ENCODE results near the gene FMO4.
A peak's percentile ranks its signal among the peaks of the same experiment; 100 is the strongest.
"Not testable (repeated sequence)": the region's sequence is repeated elsewhere in the genome, so short reads cannot be mapped to it uniquely, and the experiment has no call there.

Gene FMO4

DNA sequence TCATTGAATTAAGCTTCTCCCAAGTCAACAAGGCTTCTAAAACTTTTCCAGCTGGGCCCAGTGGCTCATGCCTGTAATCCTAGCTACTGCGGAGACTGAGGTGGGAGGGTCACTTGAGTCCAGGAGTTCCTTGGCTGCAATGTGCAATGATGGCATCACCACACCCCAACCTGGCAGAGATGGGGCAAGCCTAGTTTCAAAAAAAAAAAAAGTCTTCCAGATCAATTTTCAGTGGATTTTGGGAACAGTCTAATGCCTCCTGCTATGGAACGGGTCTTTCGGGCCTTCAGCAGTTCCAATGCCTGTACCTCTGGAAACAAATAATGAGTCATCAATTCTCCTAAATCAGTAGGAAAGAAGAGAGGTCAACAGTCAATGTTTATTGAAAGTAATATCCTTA is 38.0 kb downstream of the FMO4 start:
- Histone ChIP-seq H3K36me3 (ENCODE audit: control insufficient read depth in 1 of 2, insufficient read depth in 2 of 2, low read length in 2 of 2) (no peaks in the 10 kb centered on the region), H3K9ac (ENCODE audit: low read depth in 1 of 2, low read length in 2 of 2) (no peak overlapping the region), H3K27me3 (ENCODE audit: control insufficient read depth in 1 of 2, insufficient read depth in 2 of 2, low read length in 2 of 2) (no peaks in the 10 kb centered on the region), H3K9me3 (ENCODE audit: control insufficient read depth in 1 of 2, low read length in 2 of 2) (no peaks in the 10 kb centered on the region), H3K4me1 (ENCODE audit: control insufficient read depth in 1 of 2, insufficient read depth in 2 of 2, low read length in 2 of 2) (no peaks in the 10 kb centered on the region), H3K4me3 (ENCODE audit: low read depth in 1 of 2, low read length in 2 of 2) (no peak overlapping the region), H3K27ac (ENCODE audit: low read depth, low read length) (no peak overlapping the region)

DNA sequence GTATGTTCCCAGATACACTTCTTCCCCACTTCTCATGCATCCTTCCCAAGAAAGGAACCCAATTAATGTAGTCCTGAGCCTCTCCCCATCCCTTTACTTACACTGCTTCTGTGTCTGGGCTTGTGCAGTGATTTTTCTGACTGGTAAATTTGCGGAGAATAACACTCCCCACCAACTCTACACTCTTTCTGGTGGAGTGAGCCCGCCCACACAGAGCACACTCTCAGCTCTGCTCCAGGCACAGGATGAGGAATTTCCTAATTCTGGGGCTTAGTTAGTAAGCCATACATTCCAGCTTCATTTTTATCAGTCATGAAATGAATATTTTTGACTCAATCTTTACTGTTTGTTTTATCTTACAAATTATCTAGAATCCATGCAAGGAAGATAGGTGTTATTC is 38.6 kb downstream of the FMO4 start:
- Histone ChIP-seq H3K4me1 (ENCODE audit: control insufficient read depth in 1 of 2, insufficient read depth in 2 of 2, low read length in 2 of 2) (no peaks in the 10 kb centered on the region), H3K4me3 (ENCODE audit: low read depth in 1 of 2, low read length in 2 of 2) (no peak overlapping the region), H3K27ac (ENCODE audit: low read depth, low read length) (no peak overlapping the region), H3K36me3 (ENCODE audit: control insufficient read depth in 1 of 2, insufficient read depth in 2 of 2, low read length in 2 of 2) (no peaks in the 10 kb centered on the region), H3K9ac (ENCODE audit: low read depth in 1 of 2, low read length in 2 of 2) (no peak overlapping the region), H3K27me3 (ENCODE audit: control insufficient read depth in 1 of 2, insufficient read depth in 2 of 2, low read length in 2 of 2) (no peaks in the 10 kb centered on the region), H3K9me3 (ENCODE audit: control insufficient read depth in 1 of 2, low read length in 2 of 2) (no peaks in the 10 kb centered on the region)

DNA sequence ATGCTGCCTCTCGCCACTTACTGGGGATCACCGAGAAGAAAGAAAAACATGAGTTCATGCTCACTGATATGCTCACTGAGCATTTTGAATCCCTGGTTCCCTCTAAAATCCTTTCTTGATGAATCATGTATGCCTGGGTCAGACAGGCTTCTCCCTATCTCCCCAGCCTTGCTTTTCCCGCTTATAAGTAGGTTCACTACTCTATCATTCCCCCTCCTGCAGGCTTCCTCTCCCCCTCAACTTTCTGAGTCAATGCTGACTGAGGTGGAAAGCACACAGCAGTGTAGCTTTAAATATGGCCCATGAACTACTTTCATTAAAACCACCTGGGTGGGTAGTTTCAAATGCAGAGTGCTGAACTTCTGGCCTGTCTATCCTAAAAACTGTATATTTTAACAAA is 41.7 kb downstream of the FMO4 start:
- Histone ChIP-seq H3K36me3 (ENCODE audit: control insufficient read depth in 1 of 2, insufficient read depth in 2 of 2, low read length in 2 of 2) (no peaks in the 10 kb centered on the region), H3K27me3 (ENCODE audit: control insufficient read depth in 1 of 2, insufficient read depth in 2 of 2, low read length in 2 of 2) (no peaks in the 10 kb centered on the region), H3K9me3 (ENCODE audit: control insufficient read depth in 1 of 2, low read length in 2 of 2) (no peaks in the 10 kb centered on the region), H3K4me3 (ENCODE audit: low read depth in 1 of 2, low read length in 2 of 2) (no peak overlapping the region), H3K4me1 (ENCODE audit: control insufficient read depth in 1 of 2, insufficient read depth in 2 of 2, low read length in 2 of 2) (peaks cover 0 to 11% of the 10 kb centered on the region in 2 donors), H3K27ac (ENCODE audit: low read depth, low read length) (no peak overlapping the region), H3K9ac (ENCODE audit: low read depth in 1 of 2, low read length in 2 of 2) (no peak overlapping the region)

DNA sequence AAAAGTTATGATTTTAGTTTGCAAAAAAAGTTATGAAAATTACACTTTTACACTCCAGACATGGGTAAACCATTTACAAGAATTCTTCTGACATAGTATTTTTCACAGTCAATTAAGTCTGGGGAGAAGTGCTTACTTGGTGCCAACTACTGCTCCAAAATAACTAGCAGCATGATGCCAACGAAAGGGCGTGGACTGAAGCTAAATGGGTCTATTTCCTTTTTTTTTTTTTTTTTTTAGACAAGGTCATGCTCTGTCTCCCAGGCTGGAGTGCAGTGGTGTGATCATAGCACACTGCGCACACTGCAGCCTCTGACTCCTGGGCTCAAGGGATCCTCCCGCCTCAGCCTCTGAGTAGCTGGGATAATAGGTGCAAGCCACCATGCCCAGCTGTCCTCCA is 43.2 kb downstream of the FMO4 start:
- H3K4me1 ChIP-seq (ENCODE audit: control insufficient read depth in 1 of 2, insufficient read depth in 2 of 2, low read length in 2 of 2), result peaks cover 0 to 11% of the 10 kb centered on the region in 2 donors
- no peak overlapping the region for H3K9ac ChIP-seq (ENCODE audit: low read depth in 1 of 2, low read length in 2 of 2)
- no peak overlapping the region for H3K27ac ChIP-seq (ENCODE audit: low read depth, low read length)
- H3K36me3 ChIP-seq (ENCODE audit: control insufficient read depth in 1 of 2, insufficient read depth in 2 of 2, low read length in 2 of 2), result no peaks in the 10 kb centered on the region
- no peaks in the 10 kb centered on the region for H3K27me3 ChIP-seq (ENCODE audit: control insufficient read depth in 1 of 2, insufficient read depth in 2 of 2, low read length in 2 of 2)
- H3K4me3 ChIP-seq (ENCODE audit: low read depth in 1 of 2, low read length in 2 of 2), result no peak overlapping the region
- H3K9me3 ChIP-seq (ENCODE audit: control insufficient read depth in 1 of 2, low read length in 2 of 2), result no peaks in the 10 kb centered on the region

DNA sequence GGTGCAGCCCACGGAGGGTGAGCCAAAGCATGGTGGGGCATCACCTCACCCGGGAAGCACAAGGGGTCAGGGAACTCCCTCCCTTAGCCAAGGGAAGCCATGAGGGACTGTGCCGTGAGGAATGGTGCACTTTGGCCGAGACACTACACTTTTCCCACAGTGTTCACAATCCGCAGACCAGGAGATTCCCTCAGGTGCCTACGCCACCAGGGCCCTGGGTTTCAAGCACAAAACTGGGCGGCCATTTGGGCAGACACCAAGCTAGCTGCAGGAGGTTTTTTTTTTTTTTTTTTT is 45.3 kb downstream of the FMO4 start:
- Histone ChIP-seq H3K4me1 (ENCODE audit: control insufficient read depth in 1 of 2, insufficient read depth in 2 of 2, low read length in 2 of 2) (peaks cover 0 to 11% of the 10 kb centered on the region in 2 donors), H3K4me3 (ENCODE audit: low read depth in 1 of 2, low read length in 2 of 2) (peak overlapping the region in 1 of 2 donors; percentile 51)
- not testable (repeated sequence) for H3K9ac ChIP-seq (ENCODE audit: low read depth in 1 of 2, low read length in 2 of 2); H3K9me3 ChIP-seq (ENCODE audit: control insufficient read depth in 1 of 2, low read length in 2 of 2); H3K27me3 ChIP-seq (ENCODE audit: control insufficient read depth in 1 of 2, insufficient read depth in 2 of 2, low read length in 2 of 2); H3K27ac ChIP-seq (ENCODE audit: low read depth, low read length); H3K36me3 ChIP-seq (ENCODE audit: control insufficient read depth in 1 of 2, insufficient read depth in 2 of 2, low read length in 2 of 2)

DNA sequence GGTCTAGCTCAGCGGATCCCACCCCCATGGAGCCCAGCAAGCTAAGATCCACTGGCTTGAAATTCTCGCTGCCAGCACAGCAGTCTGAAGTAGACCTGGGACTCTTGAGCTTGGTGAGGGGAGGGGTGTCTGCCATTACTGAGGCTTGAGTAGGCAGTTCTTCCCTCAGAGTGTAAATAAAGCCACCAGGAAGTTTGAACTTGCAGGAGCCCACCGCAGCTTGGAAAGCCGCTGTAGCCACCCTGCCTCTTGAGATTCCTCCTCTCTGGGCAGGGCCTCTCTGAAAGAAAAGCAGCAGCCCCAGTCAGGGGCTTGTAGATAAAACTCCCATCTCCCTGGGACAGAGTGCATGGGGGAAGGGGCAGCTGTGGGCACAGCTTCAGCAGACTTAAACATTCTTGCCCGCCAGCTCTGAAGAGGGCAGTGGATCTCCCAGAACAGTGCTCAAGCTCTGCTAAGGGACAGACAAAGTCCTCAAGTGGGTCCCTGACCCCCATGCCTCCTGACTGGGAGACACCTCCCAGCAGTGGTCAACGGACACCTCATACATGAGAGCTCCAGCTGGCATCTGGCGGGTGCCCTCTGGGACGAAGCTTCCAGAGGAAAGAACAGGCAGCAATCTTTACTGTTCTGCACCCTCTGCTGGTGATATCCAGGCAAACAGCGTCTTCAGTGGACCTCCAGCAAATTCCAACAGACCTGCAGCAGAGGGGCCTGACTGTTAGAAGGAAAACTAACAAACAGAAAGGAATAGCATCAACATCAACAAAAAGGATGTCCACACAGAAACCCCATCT is 45.9 kb downstream of the FMO4 start:
- not testable (repeated sequence) for H3K9me3 ChIP-seq (ENCODE audit: control insufficient read depth in 1 of 2, low read length in 2 of 2)

DNA sequence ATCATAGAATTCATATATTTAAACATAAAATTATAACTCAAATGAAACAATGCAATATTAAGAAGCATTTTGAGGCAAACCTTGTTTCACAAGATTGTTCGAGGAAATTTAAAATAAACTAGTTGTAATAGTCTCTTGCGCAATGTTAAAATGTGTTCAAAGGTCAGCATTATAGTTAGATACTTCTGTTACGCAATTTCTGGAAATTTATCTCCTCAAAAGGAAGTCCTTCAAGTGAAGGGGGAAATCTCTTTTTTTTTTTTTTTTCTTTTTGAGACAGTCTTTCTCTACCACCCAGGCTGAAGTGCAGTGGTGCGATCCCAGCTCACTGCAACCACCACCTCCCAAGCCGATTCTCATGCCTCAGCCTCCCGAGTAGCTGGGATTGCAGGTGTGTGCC is 52.1 kb downstream of the FMO4 start:
- Histone ChIP-seq H3K36me3 (ENCODE audit: control insufficient read depth in 1 of 2, insufficient read depth in 2 of 2, low read length in 2 of 2) (no peaks in the 10 kb centered on the region), H3K4me3 (ENCODE audit: low read depth in 1 of 2, low read length in 2 of 2) (no peak overlapping the region), H3K27me3 (ENCODE audit: control insufficient read depth in 1 of 2, insufficient read depth in 2 of 2, low read length in 2 of 2) (no peaks in the 10 kb centered on the region), H3K4me1 (ENCODE audit: control insufficient read depth in 1 of 2, insufficient read depth in 2 of 2, low read length in 2 of 2) (peaks cover 0 to 9% of the 10 kb centered on the region in 2 donors), H3K27ac (ENCODE audit: low read depth, low read length) (no peak overlapping the region), H3K9me3 (ENCODE audit: control insufficient read depth in 1 of 2, low read length in 2 of 2) (no peaks in the 10 kb centered on the region), H3K9ac (ENCODE audit: low read depth in 1 of 2, low read length in 2 of 2) (no peak overlapping the region)

More for the DNA sequence above, 45.9 kb downstream of the FMO4 start:
- H3K4me1 ChIP-seq (ENCODE audit: control insufficient read depth in 1 of 2, insufficient read depth in 2 of 2, low read length in 2 of 2), result peaks cover 0 to 11% of the 10 kb centered on the region in 2 donors
- H3K27ac ChIP-seq (ENCODE audit: low read depth, low read length); H3K36me3 ChIP-seq (ENCODE audit: control insufficient read depth in 1 of 2, insufficient read depth in 2 of 2, low read length in 2 of 2); H3K4me3 ChIP-seq (ENCODE audit: low read depth in 1 of 2, low read length in 2 of 2); H3K27me3 ChIP-seq (ENCODE audit: control insufficient read depth in 1 of 2, insufficient read depth in 2 of 2, low read length in 2 of 2); H3K9ac ChIP-seq (ENCODE audit: low read depth in 1 of 2, low read length in 2 of 2): not testable (repeated sequence)

DNA sequence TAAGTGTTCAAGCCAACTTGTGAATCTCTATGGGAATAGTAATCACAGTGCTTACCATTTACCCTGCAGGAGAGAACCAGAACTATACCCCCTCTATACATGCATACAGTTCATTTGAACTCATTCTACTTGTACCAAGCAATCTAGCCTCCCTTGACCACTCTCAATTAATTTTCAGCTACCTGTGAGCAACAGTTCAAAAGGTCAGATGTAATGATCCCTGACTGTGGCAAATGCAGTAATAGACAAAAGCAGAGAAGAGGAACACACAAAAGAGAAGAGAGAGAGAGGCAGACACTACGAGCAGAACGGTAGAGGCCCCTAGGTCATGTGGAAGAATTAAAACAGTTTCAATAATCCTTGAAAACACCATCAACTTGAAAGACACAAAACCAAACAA is 52.8 kb downstream of the FMO4 start:
- H3K9ac ChIP-seq (ENCODE audit: low read depth in 1 of 2, low read length in 2 of 2), result no peak overlapping the region
- no peaks in the 10 kb centered on the region for H3K27me3 ChIP-seq (ENCODE audit: control insufficient read depth in 1 of 2, insufficient read depth in 2 of 2, low read length in 2 of 2)
- no peak overlapping the region for H3K4me3 ChIP-seq (ENCODE audit: low read depth in 1 of 2, low read length in 2 of 2)
- H3K4me1 ChIP-seq (ENCODE audit: control insufficient read depth in 1 of 2, insufficient read depth in 2 of 2, low read length in 2 of 2), result peaks cover 0 to 9% of the 10 kb centered on the region in 2 donors
- no peaks in the 10 kb centered on the region for H3K9me3 ChIP-seq (ENCODE audit: control insufficient read depth in 1 of 2, low read length in 2 of 2)
- H3K27ac ChIP-seq (ENCODE audit: low read depth, low read length), result no peak overlapping the region
- no peaks in the 10 kb centered on the region for H3K36me3 ChIP-seq (ENCODE audit: control insufficient read depth in 1 of 2, insufficient read depth in 2 of 2, low read length in 2 of 2)

DNA sequence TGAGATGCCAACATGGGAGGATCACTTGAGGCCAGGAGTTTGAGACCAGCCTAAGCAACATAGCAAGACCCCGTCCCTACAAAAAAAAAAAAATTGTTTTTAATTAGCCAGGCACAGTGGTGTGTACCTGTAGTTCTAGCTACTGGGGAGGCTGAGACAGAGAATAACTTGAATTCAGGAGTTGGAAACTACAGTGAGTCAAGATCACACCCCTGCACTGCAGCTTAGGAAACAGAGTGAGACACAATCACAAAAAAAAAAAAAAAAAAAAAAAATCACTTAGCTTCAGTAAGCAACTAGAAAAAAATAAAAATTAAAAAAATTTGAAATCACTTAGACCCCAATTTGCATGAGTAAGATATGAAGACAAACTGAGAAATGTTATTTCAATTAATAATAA is 53.5 kb downstream of the FMO4 start:
- Histone ChIP-seq H3K9me3 (ENCODE audit: control insufficient read depth in 1 of 2, low read length in 2 of 2) (no peaks in the 10 kb centered on the region), H3K36me3 (ENCODE audit: control insufficient read depth in 1 of 2, insufficient read depth in 2 of 2, low read length in 2 of 2) (no peaks in the 10 kb centered on the region), H3K4me3 (ENCODE audit: low read depth in 1 of 2, low read length in 2 of 2) (no peak overlapping the region), H3K27me3 (ENCODE audit: control insufficient read depth in 1 of 2, insufficient read depth in 2 of 2, low read length in 2 of 2) (no peaks in the 10 kb centered on the region), H3K4me1 (ENCODE audit: control insufficient read depth in 1 of 2, insufficient read depth in 2 of 2, low read length in 2 of 2) (peaks cover 0 to 9% of the 10 kb centered on the region in 2 donors), H3K27ac (ENCODE audit: low read depth, low read length) (no peak overlapping the region), H3K9ac (ENCODE audit: low read depth in 1 of 2, low read length in 2 of 2) (no peak overlapping the region)

DNA sequence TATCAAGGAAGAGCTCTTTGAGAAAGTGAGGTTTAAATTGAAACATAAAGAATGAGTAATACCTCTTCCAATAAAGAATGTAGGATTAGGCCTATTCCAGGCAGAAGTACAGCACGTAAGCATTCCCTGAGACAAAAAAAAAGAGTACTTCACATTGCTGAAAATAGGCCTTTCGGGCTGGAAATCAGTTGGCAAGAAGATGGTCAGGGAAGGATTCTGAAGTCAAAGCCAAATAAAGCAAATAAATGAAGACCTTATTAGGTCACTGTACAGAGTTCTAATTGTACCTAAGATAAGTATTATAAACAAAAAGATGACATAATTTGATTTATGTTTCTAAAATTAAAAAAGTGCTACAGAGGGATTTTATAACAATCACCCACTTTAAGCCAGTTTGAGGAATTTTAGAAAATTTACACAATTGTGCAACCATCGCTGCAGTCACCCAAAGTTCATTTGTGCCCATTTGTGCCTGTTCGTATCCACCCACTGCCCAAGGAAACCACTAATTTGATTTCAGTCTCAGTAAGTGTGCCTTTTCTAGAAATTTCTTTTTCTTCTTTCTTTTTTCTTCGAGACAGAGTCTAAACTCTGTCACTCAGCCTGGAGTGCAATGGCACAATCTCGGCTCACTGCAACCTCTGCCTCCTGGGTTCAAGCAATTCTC is 58.6 kb downstream of the FMO4 start:
- Histone ChIP-seq H3K9me3 (ENCODE audit: control insufficient read depth in 1 of 2, low read length in 2 of 2) (no peaks in the 10 kb centered on the region), H3K36me3 (ENCODE audit: control insufficient read depth in 1 of 2, insufficient read depth in 2 of 2, low read length in 2 of 2) (no peaks in the 10 kb centered on the region), H3K9ac (ENCODE audit: low read depth in 1 of 2, low read length in 2 of 2) (no peak overlapping the region), H3K27me3 (ENCODE audit: control insufficient read depth in 1 of 2, insufficient read depth in 2 of 2, low read length in 2 of 2) (no peaks in the 10 kb centered on the region), H3K4me3 (ENCODE audit: low read depth in 1 of 2, low read length in 2 of 2) (no peak overlapping the region), H3K4me1 (ENCODE audit: control insufficient read depth in 1 of 2, insufficient read depth in 2 of 2, low read length in 2 of 2) (no peaks in the 10 kb centered on the region), H3K27ac (ENCODE audit: low read depth, low read length) (no peak overlapping the region)
